NCI-H748 (cell line): ENCODE results near the gene RHOG.
A peak's percentile ranks its signal among the peaks of the same experiment; 100 is the strongest.
"Not testable (repeated sequence)": the region's sequence is repeated elsewhere in the genome, so short reads cannot be mapped to it uniquely, and the experiment has no call there.

ENCODE experiments used
- DNase-seq: peaks from one replicate; lab custom pipeline; 2025; ENCODE audit not compliant: unreplicated experiment; lab: John Stamatoyannopoulos, UW

The RHOG gene

GRCh38 chr11:3834664-3835461 is 5.9 kb downstream of the RHOG start:
- DNase-seq: no peak

GRCh38 chr11:3834349-3834663 is 6.5 kb downstream of the RHOG start:
- no peak for DNase-seq

- DNase-seq: no peak
Measured at GRCh38 chr11:3833449-3833848, 7.3 kb downstream of the RHOG start.

- no peak for DNase-seq
Measured at GRCh38 chr11:3832816-3833215, 7.9 kb downstream of the RHOG start.

- DNase-seq: no peak
Measured at GRCh38 chr11:3831378-3832239, 9.2 kb downstream of the RHOG start.

GRCh38 chr11:3830730-3831129 is 10.0 kb downstream of the RHOG start:
- no peak for DNase-seq

- DNase-seq: no peak
Measured at GRCh38 chr11:3830088-3830487, 10.7 kb downstream of the RHOG start.

- DNase-seq: no peak
Measured at GRCh38 chr11:3827434-3828186, 13.1 kb downstream of the RHOG start.

- no peak for DNase-seq
Measured at GRCh38 chr11:3826721-3827120, 14.0 kb downstream of the RHOG start.

GRCh38 chr11:3825473-3826154 is 15.1 kb downstream of the RHOG start:
- DNase-seq: no peak

GRCh38 chr11:3824714-3825472 is 15.9 kb downstream of the RHOG start:
- peak; percentile 61 for DNase-seq

- no peak for DNase-seq
Measured at GRCh38 chr11:3823762-3824506, 16.8 kb downstream of the RHOG start.

- no peak for DNase-seq
Measured at GRCh38 chr11:3823303-3823702, 17.5 kb downstream of the RHOG start.

GRCh38 chr11:3822312-3822711 is 18.4 kb downstream of the RHOG start:
- no peak for DNase-seq

GRCh38 chr11:3820971-3821370 is 19.8 kb downstream of the RHOG start:
- no peak for DNase-seq

- DNase-seq: no peak
Measured at GRCh38 chr11:3817181-3817800, 23.5 kb downstream of the RHOG start.

- DNase-seq: no peak
Measured at GRCh38 chr11:3816673-3817072, 24.1 kb downstream of the RHOG start.

GRCh38 chr11:3815845-3816244 is 24.9 kb downstream of the RHOG start:
- DNase-seq: no peak

- DNase-seq: not testable (repeated sequence)
Measured at GRCh38 chr11:3814832-3815231, 25.9 kb downstream of the RHOG start.
